HG03039 (cell line): ENCODE data around the gene GOLGA3.

Experiments
- ATAC-seq: cut with Tn5 transposase; IDR thresholded peaks from one replicate; pipeline ENCODE4 v1.9.1; 2021; ENCODE audit warnings: mild to moderate bottlenecking, moderate library complexity; ENCODE audit not compliant: unreplicated experiment

GOLGA3 gene

DNA sequence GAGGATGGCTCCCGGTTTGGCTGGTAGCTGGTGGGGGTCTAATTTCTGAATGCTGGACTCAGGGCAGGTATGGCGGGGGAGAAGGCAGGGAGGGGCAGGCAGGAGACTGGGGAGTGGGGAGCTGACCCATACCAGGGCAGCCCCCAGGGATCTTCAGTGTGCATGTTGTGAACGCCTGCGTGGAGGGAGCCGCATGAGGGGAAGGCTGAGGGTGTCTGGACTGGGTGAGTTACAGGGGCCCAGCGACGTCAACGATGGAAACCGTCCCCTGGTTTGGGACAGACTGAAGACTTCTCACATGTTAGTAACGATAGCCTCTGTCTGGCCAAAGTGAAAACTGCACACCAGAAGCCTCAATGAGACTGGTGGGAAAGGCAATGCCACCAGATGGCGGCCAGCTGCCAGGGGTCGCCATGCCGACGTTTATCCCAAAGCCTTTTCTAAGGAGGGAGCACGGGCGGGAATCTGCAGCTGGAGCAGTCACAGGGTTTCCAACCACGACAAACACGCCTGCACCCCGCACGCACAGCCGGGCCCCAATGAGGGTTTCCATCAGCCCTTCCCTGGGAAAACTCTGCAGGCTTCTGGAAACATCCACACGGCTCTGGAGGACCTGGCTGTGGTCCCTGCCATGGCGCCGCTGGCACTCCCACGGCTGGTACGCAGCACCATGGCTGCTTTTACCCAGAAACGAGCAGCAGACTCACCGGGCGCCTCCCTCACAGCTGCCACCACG, 104.0 kb downstream of the GOLGA3 start:
- no peak for ATAC-seq

DNA sequence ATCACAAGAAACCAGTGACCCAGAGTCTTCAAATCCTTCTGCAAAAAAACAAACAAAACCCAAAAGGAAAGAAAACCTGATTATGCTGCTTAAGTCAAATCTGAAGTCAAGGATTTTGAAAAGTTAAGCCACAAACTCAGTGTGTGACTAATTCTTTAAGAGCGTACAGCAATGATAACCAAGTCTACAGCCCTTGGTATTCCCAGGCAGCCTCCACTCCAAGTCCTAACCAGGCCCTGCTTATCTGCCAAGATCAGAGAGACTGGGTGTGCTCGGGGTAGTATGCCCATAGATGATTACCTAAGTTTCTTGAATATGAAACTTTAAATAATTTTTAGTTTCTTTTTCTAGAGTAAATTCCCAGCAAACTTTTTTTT, 104.9 kb downstream of the GOLGA3 start:
- no peak for ATAC-seq

DNA sequence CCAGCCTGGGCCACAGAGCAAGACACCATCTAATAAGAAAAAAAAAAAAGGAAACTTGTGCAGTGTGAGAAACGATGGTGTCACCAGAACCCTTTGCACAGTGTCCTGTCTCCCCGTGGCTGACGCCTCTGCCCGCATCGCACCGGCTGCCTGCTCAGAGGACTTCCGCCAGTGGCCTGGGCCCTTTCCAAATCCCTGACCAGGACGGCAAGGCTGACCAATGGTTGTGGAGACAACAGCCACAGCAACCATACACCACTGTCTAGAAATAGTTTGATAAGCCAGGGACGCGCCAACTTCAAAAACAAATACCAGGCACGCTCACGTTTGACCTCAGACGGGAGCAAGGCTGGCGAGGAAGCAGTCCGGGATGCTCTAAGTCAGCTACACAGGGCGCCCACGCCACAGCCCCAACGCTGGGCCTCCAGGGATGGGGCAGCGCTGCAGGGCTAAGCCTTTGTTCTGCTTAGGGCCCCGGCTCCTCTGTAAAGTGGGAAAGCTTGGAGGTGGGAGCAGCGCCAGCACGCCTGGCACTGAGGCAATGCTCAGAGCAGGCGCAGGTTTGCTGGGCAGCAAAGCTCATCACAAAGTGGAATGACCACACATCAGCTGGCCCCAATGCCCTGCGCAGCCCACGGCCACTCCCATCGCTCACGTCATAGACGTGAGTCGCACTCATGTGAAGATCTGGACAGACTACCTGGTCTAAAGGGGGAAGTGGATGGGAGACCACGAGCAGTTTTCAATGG, 105.5 kb downstream of the GOLGA3 start:
- ATAC-seq = no peak

DNA sequence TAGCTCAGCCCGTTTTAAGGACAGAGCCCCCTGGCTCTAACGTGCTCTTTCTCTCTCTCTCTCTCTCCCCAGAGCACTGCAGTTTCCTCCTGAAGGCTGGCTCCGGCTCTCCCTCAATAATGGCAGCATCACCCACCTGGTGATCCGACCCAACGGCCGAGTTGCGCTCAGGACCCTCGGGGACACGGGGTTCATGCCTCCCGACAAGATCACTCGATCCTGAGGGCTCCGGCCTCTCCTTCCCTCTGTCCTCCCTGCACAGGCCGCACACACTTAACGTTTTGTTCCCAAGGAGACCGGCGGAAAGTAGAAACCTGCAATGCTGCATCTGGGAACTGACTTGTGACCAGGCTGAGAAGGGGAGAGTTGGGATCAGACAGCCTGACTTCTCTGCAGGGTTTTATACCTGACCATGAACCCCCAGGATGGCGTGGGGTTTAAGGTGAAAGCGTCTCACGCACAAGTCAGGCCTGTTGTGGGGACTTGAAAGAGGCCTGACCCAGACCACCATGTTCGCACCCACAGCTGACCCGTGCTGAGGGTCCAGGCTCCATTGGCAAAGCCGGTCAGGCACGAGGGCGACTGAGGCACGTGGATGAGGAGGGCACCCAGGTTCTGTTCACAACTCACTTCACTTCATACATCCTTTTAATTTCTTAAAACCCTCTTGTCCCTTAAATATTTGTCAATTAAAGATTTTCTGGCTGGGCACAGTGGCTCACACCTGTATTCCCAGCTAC, 107.9 kb downstream of the GOLGA3 start:
- no peak for ATAC-seq

DNA sequence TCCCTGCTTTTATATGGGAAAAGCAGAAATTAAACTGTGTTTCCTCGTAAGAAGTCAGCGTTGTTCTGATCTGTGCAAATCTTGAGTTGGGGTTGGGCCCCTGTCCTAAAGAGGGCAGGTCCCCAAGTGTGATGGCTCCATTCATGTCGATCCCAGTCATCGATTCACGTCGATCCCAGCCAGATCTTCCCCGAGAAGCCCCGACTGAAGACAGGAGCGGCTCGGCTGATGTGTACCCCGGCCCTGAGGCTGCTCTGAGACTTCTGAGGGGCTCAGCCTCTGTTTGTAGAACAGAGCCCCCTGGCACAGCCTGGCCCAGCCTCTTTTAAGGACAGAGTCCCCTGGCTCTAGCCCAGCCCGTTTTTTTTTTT, 108.7 kb downstream of the GOLGA3 start:
- no peak for ATAC-seq

DNA sequence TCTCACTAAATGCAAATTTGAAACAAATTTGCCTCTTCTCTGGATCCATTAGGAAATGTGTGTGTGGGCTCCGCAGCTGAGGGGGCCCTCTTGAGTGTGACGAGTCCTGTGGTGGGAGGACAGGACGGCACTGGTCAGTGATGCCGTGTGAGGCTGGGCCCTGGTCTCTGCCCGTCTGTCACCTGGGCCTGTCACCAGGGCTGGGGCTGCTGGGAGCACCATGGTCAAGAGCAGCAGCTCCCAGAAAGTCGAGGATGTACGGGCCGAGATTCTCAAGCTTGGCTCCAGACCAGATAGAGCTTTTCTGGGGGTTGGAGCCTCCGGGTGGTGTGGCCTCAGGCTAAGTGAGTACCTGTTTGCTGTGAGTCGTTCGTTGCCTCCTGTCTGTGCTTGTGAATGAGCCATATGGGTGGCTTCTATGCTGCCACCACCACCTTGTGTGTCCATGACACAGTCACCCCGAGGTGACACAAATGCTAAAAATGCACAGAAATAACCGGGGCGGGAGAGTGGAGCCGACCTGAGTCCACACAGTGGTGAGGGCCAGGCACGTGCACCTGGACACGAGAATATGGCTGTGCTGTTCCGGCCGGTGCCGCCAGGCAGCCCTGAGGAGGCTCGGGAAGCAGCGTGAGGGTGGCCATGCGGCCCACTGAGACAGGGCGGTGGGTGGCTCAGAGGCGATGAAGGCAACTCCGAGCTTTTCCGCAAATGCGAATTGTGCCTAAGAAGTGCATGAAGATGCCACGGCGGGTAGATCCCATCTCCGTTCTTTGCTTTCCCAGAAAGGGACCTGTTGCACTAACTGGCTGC, 109.3 kb downstream of the GOLGA3 start:
- ATAC-seq = no peak
